PFSK-1 (cell line): ENCODE results near the gene METTL8.

Experiments
- FOXP2 ChIP-seq: optimal IDR thresholded peaks from 2 replicates; pipeline ENCODE3; 2011; ENCODE audit warnings: borderline replicate concordance, control low read depth, inconsistent platforms; ENCODE audit not compliant: insufficient read depth; ENCODE audit errors: extremely low read length, extremely low read depth
- POLR2AphosphoS5 ChIP-seq: IDR thresholded peaks from 2 replicates; pipeline ENCODE4 v1.6.1; 2012; ENCODE audit warnings: low read depth, mild to moderate bottlenecking, control low read depth, low read length, moderate library complexity
- SIN3A ChIP-seq: IDR thresholded peaks from 2 replicates; pipeline ENCODE4 v1.6.1; 2012; ENCODE audit warnings: mild to moderate bottlenecking, low read length, moderate library complexity, borderline replicate concordance; ENCODE audit not compliant: insufficient read depth
- TAF1 ChIP-seq: IDR thresholded peaks from 2 replicates; pipeline ENCODE4 v1.6.1; 2012; ENCODE audit warnings: low read length, control low read depth, borderline replicate concordance; ENCODE audit not compliant: insufficient read depth
- TF ChIP-seq, protein P1 (sequence below), 2 experiments: IDR thresholded peaks; 2 replicates each; pipeline versions ENCODE4 v1.6.1 to v1.8.0; 2011 to 2012; ENCODE audit warnings: low read depth in 2 of 2, low read length in 2 of 2, control low read depth in 1 of 2, inconsistent platforms in 1 of 2, mild to moderate bottlenecking in 1 of 2, moderate library complexity in 1 of 2; ENCODE audit not compliant: insufficient read depth in 1 of 2

Gene METTL8

DNA sequence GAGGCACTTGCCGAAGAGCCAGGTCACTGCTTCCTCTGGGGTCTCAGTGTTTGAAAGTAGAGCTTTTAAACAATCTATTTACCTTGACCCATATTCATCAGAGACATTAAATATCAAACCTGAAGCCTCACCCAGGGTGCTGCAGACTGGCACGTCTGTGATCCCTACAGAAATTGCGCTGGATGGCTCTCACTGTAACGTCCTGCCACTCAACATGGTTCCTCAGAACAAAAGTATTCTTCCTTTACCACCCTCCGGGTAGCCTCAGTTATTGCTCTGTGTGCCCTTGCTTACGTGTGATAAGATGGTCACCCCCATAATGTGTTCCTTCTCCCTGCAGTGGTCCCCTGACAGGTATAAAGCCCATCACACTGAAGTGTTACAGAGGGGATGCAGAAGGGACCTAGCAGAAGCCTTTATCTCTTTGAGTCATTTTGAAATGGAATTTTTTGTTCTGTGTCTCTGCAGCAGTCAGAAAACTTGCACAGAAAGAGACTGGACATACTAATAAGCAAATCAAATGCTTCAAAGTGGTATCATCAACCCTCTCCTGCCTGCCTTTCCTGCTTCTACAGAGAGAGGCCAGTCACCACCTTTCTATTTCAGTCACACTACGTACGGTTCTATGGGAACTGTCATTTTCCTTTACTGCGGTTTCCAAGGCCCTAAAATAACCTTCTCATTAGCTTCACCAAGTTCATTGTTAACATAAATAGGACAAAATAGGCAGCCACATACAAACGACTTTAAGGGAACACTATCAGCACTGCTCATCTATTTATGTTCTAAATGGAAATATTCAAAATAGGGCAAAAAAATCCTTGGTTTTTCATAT, 86.8 kb downstream of the METTL8 start:
- TF ChIP-seq SIN3A (no peak), POLR2AphosphoS5 (no peak), TAF1 (no peak), FOXP2 (no peak)
- TF ChIP-seq, protein P1, sequence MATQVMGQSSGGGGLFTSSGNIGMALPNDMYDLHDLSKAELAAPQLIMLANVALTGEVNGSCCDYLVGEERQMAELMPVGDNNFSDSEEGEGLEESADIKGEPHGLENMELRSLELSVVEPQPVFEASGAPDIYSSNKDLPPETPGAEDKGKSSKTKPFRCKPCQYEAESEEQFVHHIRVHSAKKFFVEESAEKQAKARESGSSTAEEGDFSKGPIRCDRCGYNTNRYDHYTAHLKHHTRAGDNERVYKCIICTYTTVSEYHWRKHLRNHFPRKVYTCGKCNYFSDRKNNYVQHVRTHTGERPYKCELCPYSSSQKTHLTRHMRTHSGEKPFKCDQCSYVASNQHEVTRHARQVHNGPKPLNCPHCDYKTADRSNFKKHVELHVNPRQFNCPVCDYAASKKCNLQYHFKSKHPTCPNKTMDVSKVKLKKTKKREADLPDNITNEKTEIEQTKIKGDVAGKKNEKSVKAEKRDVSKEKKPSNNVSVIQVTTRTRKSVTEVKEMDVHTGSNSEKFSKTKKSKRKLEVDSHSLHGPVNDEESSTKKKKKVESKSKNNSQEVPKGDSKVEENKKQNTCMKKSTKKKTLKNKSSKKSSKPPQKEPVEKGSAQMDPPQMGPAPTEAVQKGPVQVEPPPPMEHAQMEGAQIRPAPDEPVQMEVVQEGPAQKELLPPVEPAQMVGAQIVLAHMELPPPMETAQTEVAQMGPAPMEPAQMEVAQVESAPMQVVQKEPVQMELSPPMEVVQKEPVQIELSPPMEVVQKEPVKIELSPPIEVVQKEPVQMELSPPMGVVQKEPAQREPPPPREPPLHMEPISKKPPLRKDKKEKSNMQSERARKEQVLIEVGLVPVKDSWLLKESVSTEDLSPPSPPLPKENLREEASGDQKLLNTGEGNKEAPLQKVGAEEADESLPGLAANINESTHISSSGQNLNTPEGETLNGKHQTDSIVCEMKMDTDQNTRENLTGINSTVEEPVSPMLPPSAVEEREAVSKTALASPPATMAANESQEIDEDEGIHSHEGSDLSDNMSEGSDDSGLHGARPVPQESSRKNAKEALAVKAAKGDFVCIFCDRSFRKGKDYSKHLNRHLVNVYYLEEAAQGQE (IDR thresholded peaks at IDR 0.05; ENCODE audit: insufficient read depth in 1 of 2, low read depth in 2 of 2, low read length in 2 of 2): no peak

DNA sequence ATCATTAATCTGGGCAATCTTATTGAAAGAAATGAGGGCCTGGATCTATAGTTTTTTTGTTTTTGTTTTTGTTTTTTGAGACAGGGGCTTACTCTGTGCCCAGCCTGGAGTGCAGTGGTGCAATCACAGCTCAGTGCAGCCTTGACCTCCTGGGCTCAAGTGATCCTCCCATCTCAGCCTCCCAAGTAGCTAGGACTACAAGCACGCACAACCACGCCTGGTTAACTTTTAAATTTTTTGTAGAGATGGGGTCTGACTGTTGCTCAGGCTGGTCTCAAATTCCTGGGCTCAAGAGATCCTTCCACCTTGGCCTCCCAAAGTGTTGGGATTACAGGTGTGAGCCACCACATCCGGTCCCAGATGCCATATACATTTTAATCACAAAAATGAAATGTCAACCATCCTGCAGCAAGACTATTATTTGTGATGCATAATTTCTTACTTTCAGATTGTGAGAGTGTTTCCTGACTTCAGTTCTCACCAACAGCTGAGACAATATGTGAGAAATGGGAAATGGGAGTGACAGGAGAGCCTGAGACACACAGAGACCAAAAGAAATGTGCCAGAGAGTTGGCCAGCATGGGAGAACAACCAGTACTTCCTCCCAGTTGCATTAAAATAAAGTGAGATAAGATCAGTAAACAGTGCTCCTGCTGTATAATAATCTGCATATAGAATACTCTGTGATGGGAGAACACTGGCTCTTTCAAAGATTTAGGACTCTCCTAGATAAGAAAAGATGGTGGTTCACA, 87.6 kb downstream of the METTL8 start:
- no peak for TF ChIP-seq POLR2AphosphoS5
- TF ChIP-seq SIN3A: no peak
- TF ChIP-seq FOXP2: no peak
- no peak for TF ChIP-seq TAF1
- TF ChIP-seq, protein P1 (IDR thresholded peaks at IDR 0.05; ENCODE audit: insufficient read depth in 1 of 2, low read depth in 2 of 2, low read length in 2 of 2): no peak

DNA sequence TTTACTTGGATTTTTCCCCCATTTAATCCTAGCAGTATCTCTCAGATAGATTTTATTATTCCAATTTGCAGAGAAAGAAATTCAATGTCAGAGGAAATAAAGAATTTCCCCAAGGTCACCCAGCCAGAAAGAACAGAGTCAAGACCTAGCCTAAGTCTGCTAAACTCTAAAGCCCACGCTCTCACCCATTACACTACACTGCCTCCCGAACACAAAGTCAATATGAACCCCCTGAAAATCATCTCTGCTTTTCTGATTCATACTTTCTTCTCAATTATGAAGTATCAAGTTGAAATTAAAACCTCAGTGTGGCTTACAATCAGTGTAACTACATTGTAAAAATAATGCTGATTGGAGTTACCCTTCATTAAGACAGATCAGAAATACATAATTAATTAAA, 89.6 kb downstream of the METTL8 start:
- TF ChIP-seq SIN3A (no peak), FOXP2 (no peak), POLR2AphosphoS5 (no peak), TAF1 (no peak)
- TF ChIP-seq, protein P1 (IDR thresholded peaks at IDR 0.05; ENCODE audit: insufficient read depth in 1 of 2, low read depth in 2 of 2, low read length in 2 of 2): no peak

DNA sequence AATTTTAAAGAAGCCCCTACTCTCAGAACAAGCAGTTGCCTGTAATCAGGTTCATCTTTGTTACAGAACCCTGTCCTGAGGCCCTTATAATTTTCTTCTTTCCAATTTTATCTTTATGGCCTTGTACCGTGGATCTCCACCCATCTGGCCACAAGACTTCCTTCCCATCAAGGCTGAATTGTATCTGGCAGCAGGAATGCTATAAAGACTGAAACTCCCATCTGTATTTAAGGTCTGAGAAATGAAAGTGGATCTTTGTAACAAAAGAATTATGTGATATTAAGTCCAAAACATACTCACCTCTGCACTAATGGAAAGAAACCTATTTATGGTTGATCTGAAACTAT, 91.8 kb downstream of the METTL8 start:
- TF ChIP-seq SIN3A (no peak), TAF1 (no peak), FOXP2 (no peak), POLR2AphosphoS5 (no peak)
- TF ChIP-seq, protein P1 (IDR thresholded peaks at IDR 0.05; ENCODE audit: insufficient read depth in 1 of 2, low read depth in 2 of 2, low read length in 2 of 2): no peak
